GM23338 (cell line): ENCODE data around the gene KRTAP5-6. TPM values are rescaled to one million over a fixed set of nuclear protein-coding genes. Genes with fewer than 3 reads are reported as not detected.
A peak's percentile ranks its signal among the peaks of the same experiment; 100 is the strongest.

Source experiments
- ATAC-seq: fragments of 200-7000 bp; cut with Tn5 transposase; 3 replicates; pipeline ENCODE4 v1.9.1; 2020
- DNase-seq: peaks from one replicate; pipeline ENCODE4 v3.0.0-alpha.2; 2015; ENCODE audit warnings: low spot score
- H2AFZ ChIP-seq: fragments of 200-600 bp; sonication (generic); 2 replicates; pipeline ENCODE4 v1.8.0; 2016; ENCODE audit warnings: antibody characterized with exemption, mild to moderate bottlenecking, moderate library complexity
- H3F3A ChIP-seq: fragments of 200-600 bp; sonication (generic); replicated peaks from 2 replicates; pipeline ENCODE4 v1.8.0; 2017; ENCODE audit warnings: antibody characterized with exemption, mixed run types, low read depth
- H3K27ac ChIP-seq: fragments of 200-600 bp; sonication (generic); 2 replicates; pipeline ENCODE4 v1.6.1; 2016; ENCODE audit warnings: low read depth
- H3K27me3 ChIP-seq: fragments of 200-600 bp; sonication (generic); 2 replicates; pipeline ENCODE4 v1.8.0; 2016; ENCODE audit warnings: mild to moderate bottlenecking, mixed run types, moderate library complexity; ENCODE audit not compliant: insufficient read depth
- H3K36me3 ChIP-seq: fragments of 200-600 bp; sonication (generic); 2 replicates; pipeline ENCODE4 v1.8.0; 2016; ENCODE audit warnings: mild to moderate bottlenecking; ENCODE audit not compliant: insufficient read depth
- H3K4me1 ChIP-seq: fragments of 200-600 bp; sonication (generic); 2 replicates; pipeline ENCODE4 v1.8.0; 2016; ENCODE audit warnings: mild to moderate bottlenecking, moderate library complexity; ENCODE audit not compliant: insufficient read depth
- H3K4me2 ChIP-seq: fragments of 200-600 bp; sonication (generic); 2 replicates; pipeline ENCODE4 v1.7.1; 2017; ENCODE audit warnings: mixed run types
- H3K4me3 ChIP-seq: fragments of 200-600 bp; sonication (generic); 2 replicates; pipeline ENCODE4 v1.6.1; 2016; ENCODE audit warnings: mixed run types
- H3K79me2 ChIP-seq: fragments of 200-600 bp; sonication (generic); replicated peaks from 2 replicates; pipeline ENCODE4 v1.8.0; 2017; ENCODE audit warnings: mild to moderate bottlenecking; ENCODE audit not compliant: insufficient read depth
- H3K9me2 ChIP-seq: fragments of 200-600 bp; sonication (generic); 2 replicates; pipeline ENCODE4 v1.8.0; 2017; ENCODE audit not compliant: insufficient read depth
- H4K20me1 ChIP-seq: fragments of 200-600 bp; sonication (generic); replicated peaks from 2 replicates; pipeline ENCODE4 v1.8.0; 2017; ENCODE audit warnings: mild to moderate bottlenecking; ENCODE audit not compliant: insufficient read depth
- H3K27ac Mint-ChIP-seq: 2 replicates; pipeline ENCODE4 v1.8.0; 2020; ENCODE audit warnings: inconsistent platforms, mild to moderate bottlenecking, moderate library complexity, mixed read lengths
- H3K27me3 Mint-ChIP-seq: 3 replicates; pipeline ENCODE4 v1.8.0; 2022; ENCODE audit warnings: low read depth, mild to moderate bottlenecking, moderate library complexity, mixed read lengths, inconsistent platforms; ENCODE audit not compliant: insufficient read depth, poor library complexity
- H3K36me3 Mint-ChIP-seq: 3 replicates; pipeline ENCODE4 v1.8.0; 2021; ENCODE audit warnings: low read depth, mild to moderate bottlenecking, inconsistent platforms, moderate library complexity, mixed read lengths
- H3K4me1 Mint-ChIP-seq: 3 replicates; pipeline ENCODE4 v1.8.0; 2020; ENCODE audit warnings: mild to moderate bottlenecking, inconsistent platforms, mixed read lengths
- H3K4me3 Mint-ChIP-seq: 3 replicates; pipeline ENCODE4 v1.8.0; 2021; ENCODE audit warnings: moderate library complexity, mild to moderate bottlenecking, inconsistent platforms, mixed read lengths
- H3K9me3 Mint-ChIP-seq: 3 replicates; pipeline ENCODE4 v1.8.0; 2020; ENCODE audit warnings: moderate library complexity, mild to moderate bottlenecking, inconsistent platforms, mixed read lengths
- CTCF ChIP-seq, 2 experiments: fragments of 200-600 bp in 1 of 2; sonication (generic) in 1 of 2; conservative IDR thresholded peaks; 2 replicates each; pipeline versions ENCODE4 v1.5.1 to v1.6.1; 2016 to 2017; ENCODE audit warnings: antibody characterized with exemption in 2 of 2, low read depth in 2 of 2, mild to moderate bottlenecking in 2 of 2, moderate library complexity in 1 of 2
- REST ChIP-seq: IDR thresholded peaks from one replicate; pipeline ENCODE4 v1.6.1; 2018; ENCODE audit warnings: antibody characterized with exemption; ENCODE audit not compliant: unreplicated experiment
- ZNF114 ChIP-seq: fragments of 250-450 bp; sonication (Bioruptor Pico); IDR thresholded peaks from 2 replicates; pipeline ENCODE4 v1.5.0; 2020; ENCODE audit warnings: mild to moderate bottlenecking, moderate library complexity
- ZNF462 ChIP-seq: fragments of 250-450 bp; sonication (Bioruptor Pico); IDR thresholded peaks from 2 replicates; pipeline ENCODE4 v1.5.0; 2020; ENCODE audit warnings: mild to moderate bottlenecking, moderate library complexity
- polyA plus RNA-seq: library from polyadenylated mRNA; unstranded; fragments of >200 nt; fragmentation: Nextera tagmentation; extraction: Ambion mirVana; gene quantifications from 2 replicates; pipeline ENCODE4 v1.2.1, GENCODE V29; 2016
- total RNA-seq: library from RNA; depleted of rRNA; stranded (reverse); fragments of >200 nt; shearing (Covaris generic); gene quantifications from 2 replicates; pipeline ENCODE4 v1.2.3, GENCODE V29; 2014

Gene KRTAP5-6
- total and polyA plus RNA-seq, 2 experiments from 2014 or later, result not detected

GRCh38 chr11:1652771-1653540, 44.0 kb upstream of the KRTAP5-6 start:
- Mint-ChIP-seq H3K4me3 (no peak overlapping the region), H3K27me3 (peaks cover 2% of the 10 kb centered on the region), H3K9me3 (no peaks in the 10 kb centered on the region; the same call in 2 of the 3 replicates), H3K4me1 (peaks cover 6% of the 10 kb centered on the region; the same call in 2 of the 3 replicates), H3K27ac (no peak overlapping the region), H3K36me3 (no peaks in the 10 kb centered on the region)
- peak overlapping the region; percentile 91 for H2AFZ ChIP-seq
- H4K20me1 ChIP-seq, result no peaks in the 10 kb centered on the region
- no peaks in the 10 kb centered on the region for H3F3A ChIP-seq
- H3K79me2 ChIP-seq, result no peaks in the 10 kb centered on the region
- TF ChIP-seq CTCF (conservative IDR thresholded peaks at IDR 0.05; ENCODE audit: low read depth in 2 of 2) (peak; percentile 92 to 96), REST (no peak)
- H3K9me2 ChIP-seq, result no peaks in the 10 kb centered on the region
- DNase-seq (peak; percentile 84), ATAC-seq (peak; percentile 86)
- peak overlapping the region; percentile 46; the same call in 1 of the 2 replicates for H3K4me3 ChIP-seq
- no peaks in the 10 kb centered on the region for H3K4me1 ChIP-seq
- no peaks in the 10 kb centered on the region for H3K36me3 ChIP-seq
- peak overlapping the region; percentile 76 for H3K4me2 ChIP-seq
- no peak overlapping the region for H3K27ac ChIP-seq
- H3K27me3 ChIP-seq, result no peaks in the 10 kb centered on the region

- Mint-ChIP-seq H3K27me3 (peaks cover 2% of the 10 kb centered on the region), H3K4me3 (no peak overlapping the region), H3K36me3 (no peaks in the 10 kb centered on the region), H3K4me1 (peaks cover 6% of the 10 kb centered on the region; the same call in 2 of the 3 replicates), H3K27ac (no peak overlapping the region), H3K9me3 (no peaks in the 10 kb centered on the region)
- no peaks in the 10 kb centered on the region for H3K27me3 ChIP-seq
- H2AFZ ChIP-seq, result peak overlapping the region; percentile 91
- ATAC-seq, result no peak
- H3K4me2 ChIP-seq, result no peak overlapping the region
- H3K4me1 ChIP-seq, result no peaks in the 10 kb centered on the region
- H3F3A ChIP-seq, result no peaks in the 10 kb centered on the region
- no peaks in the 10 kb centered on the region for H3K9me2 ChIP-seq
- H3K27ac ChIP-seq, result no peak overlapping the region
- H3K4me3 ChIP-seq, result no peak overlapping the region
- no peaks in the 10 kb centered on the region for H3K79me2 ChIP-seq
- H3K36me3 ChIP-seq, result no peaks in the 10 kb centered on the region
- DNase-seq, result no peak
- H4K20me1 ChIP-seq, result no peaks in the 10 kb centered on the region
- TF ChIP-seq ZNF462 (CRISPR knock-in tag) (no peak), ZNF114 (no peak)
These were observed 43.2 kb upstream of the KRTAP5-6 start for GRCh38 chr11:1653541-1654387.
